ENCODE measurements around the gene CLEC4A. TPM values are rescaled to one million over a fixed set of nuclear protein-coding genes. Genes with fewer than 3 reads are reported as not detected.
"Not testable (repeated sequence)": the region's sequence is repeated elsewhere in the genome, so short reads cannot be mapped to it uniquely, and the experiment has no call there.

The CLEC4A gene
- total RNA-seq, 1 donor from 2014 or later = 1.5 TPM

GRCh38 chr12:8078916-8079315 is 44.5 kb upstream of the CLEC4A start:
- no peak for DNase-seq (ENCODE audit: low spot score in 2 of 2, unreplicated experiment in 2 of 2)
- Mint-ChIP-seq H3K36me3 (no peaks in the 10 kb centered on the region), H3K9me3 (no peaks in the 10 kb centered on the region), H3K27me3 (ENCODE audit: low read depth) (no peaks in the 10 kb centered on the region), H3K4me1 (peaks cover 40% of the 10 kb centered on the region), H3K4me3 (no peak overlapping the region), H3K27ac (no peak overlapping the region)
- TF ChIP-seq, protein P1, sequence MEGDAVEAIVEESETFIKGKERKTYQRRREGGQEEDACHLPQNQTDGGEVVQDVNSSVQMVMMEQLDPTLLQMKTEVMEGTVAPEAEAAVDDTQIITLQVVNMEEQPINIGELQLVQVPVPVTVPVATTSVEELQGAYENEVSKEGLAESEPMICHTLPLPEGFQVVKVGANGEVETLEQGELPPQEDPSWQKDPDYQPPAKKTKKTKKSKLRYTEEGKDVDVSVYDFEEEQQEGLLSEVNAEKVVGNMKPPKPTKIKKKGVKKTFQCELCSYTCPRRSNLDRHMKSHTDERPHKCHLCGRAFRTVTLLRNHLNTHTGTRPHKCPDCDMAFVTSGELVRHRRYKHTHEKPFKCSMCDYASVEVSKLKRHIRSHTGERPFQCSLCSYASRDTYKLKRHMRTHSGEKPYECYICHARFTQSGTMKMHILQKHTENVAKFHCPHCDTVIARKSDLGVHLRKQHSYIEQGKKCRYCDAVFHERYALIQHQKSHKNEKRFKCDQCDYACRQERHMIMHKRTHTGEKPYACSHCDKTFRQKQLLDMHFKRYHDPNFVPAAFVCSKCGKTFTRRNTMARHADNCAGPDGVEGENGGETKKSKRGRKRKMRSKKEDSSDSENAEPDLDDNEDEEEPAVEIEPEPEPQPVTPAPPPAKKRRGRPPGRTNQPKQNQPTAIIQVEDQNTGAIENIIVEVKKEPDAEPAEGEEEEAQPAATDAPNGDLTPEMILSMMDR (IDR thresholded peaks at IDR 0.05; ENCODE audit: unreplicated experiment) = no peak

GRCh38 chr12:8080120-8080519 is 43.3 kb upstream of the CLEC4A start:
- H3K27ac Mint-ChIP-seq = peak overlapping the region; percentile 54
- no peak for DNase-seq (ENCODE audit: low spot score in 2 of 2, unreplicated experiment in 2 of 2)
- H3K36me3 Mint-ChIP-seq = no peaks in the 10 kb centered on the region
- H3K4me3 Mint-ChIP-seq = peak overlapping the region; percentile 11
- no peaks in the 10 kb centered on the region for H3K9me3 Mint-ChIP-seq
- H3K4me1 Mint-ChIP-seq = peaks cover 48% of the 10 kb centered on the region
- TF ChIP-seq, protein P1 (IDR thresholded peaks at IDR 0.05; ENCODE audit: unreplicated experiment) = no peak
- no peaks in the 10 kb centered on the region for H3K27me3 Mint-ChIP-seq (ENCODE audit: low read depth)

DNA sequence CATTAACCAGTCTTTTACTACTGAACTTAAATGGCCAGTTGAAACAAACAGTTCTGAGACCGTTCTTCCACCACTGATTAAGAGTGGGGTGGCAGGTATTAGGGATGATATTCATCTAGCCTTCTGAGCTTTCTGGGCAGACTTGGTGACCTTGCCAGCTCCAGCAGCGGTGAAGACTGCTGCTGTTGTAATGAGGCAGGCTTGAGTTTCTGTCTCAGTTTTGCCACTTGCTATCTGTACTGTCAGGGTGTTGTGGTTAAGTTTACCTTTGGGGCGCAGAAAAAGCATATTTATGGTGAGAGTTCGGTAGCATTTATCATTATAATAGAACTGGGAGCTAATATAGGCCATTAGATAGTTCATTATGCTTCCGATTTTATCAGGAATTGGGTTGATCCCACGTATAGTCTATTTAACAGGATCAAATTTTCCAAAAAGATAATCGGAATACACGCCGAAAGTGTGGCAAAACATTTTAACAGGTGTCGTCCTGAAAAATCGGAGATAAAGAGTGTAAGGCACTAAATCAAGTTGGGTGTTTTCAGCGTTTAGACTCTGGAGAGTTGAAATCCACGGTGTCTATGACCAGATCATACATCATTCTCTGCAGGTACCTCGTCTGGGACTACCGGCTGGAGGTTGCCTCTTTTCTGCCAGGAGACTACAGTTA is 42.0 kb upstream of the CLEC4A start:
- TF ChIP-seq, protein P1 (IDR thresholded peaks at IDR 0.05; ENCODE audit: unreplicated experiment) = no peak
- no peaks in the 10 kb centered on the region for H3K27me3 Mint-ChIP-seq (ENCODE audit: low read depth)
- DNase-seq (ENCODE audit: low spot score in 2 of 2, unreplicated experiment in 2 of 2) = no peak
- peaks cover 2% of the 10 kb centered on the region for H3K36me3 Mint-ChIP-seq
- H3K27ac Mint-ChIP-seq = peak overlapping the region; percentile 96
- peaks cover 48% of the 10 kb centered on the region for H3K4me1 Mint-ChIP-seq
- no peaks in the 10 kb centered on the region for H3K9me3 Mint-ChIP-seq
- peak overlapping the region; percentile 94 for H3K4me3 Mint-ChIP-seq

DNA sequence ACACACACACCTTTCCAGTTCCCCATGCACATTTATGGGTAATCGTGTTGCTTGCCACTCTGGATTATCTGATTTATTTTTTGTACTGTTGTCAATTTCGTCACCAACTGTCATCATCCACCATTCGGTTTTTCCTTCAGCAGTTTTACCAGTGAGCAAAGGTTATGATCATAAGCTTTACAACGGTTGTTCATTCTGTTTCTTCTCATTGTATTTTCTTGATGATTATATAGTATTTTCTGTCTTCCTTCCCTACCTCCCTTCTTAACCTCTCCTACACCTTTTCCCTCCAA is 40.7 kb upstream of the CLEC4A start:
- Mint-ChIP-seq H3K4me3 (peak overlapping the region; percentile 94), H3K36me3 (peaks cover 2% of the 10 kb centered on the region), H3K9me3 (no peaks in the 10 kb centered on the region), H3K27ac (peak overlapping the region; percentile 96), H3K27me3 (ENCODE audit: low read depth) (no peaks in the 10 kb centered on the region), H3K4me1 (peaks cover 41% of the 10 kb centered on the region)
- no peak for DNase-seq (ENCODE audit: low spot score in 2 of 2, unreplicated experiment in 2 of 2)
- TF ChIP-seq, protein P1 (IDR thresholded peaks at IDR 0.05; ENCODE audit: unreplicated experiment) = no peak

DNA sequence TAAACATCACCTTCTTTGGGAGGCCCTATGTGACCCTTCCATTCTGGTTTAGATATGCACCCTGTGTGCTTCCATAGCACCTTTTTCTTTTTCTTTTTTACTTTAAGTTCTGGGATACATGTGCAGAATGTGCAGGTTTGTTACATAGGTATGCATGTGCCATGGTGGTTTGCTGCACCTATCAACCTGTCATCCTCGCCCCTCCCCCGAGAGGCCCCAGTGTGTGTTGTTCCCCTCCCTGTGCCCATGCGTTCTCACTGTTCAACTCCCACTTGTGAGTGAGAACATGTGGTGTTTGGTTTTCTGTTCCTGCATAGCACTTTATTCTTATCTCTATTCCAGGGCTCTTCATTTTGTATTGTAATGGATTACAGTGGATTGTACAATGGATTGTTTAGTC is 39.1 kb upstream of the CLEC4A start:
- H3K27me3 Mint-ChIP-seq (ENCODE audit: low read depth); DNase-seq (ENCODE audit: low spot score in 2 of 2, unreplicated experiment in 2 of 2); H3K36me3 Mint-ChIP-seq; H3K9me3 Mint-ChIP-seq: not testable (repeated sequence)
- peak overlapping the region; percentile 77 for H3K27ac Mint-ChIP-seq
- H3K4me1 Mint-ChIP-seq = peaks cover 35% of the 10 kb centered on the region
- peak overlapping the region; percentile 52 for H3K4me3 Mint-ChIP-seq

DNA sequence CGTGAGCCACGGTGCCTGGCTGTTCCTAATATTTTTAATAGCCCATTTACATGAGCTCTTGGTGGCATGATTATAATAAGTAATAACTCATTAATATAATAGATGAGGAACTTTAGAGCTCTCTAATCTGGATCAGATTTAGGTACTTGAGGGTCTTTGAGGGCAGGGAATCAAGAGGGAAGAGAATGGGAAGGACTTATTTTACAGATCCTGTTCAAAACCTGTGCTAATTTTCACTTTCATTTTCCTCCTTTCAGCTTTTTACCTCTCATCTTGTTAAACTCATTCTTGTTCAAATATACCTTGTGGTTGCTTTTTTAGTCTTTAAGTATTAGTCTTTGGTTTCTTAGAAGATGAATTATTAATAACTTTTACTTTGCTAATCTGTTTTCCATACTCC is 35.8 kb upstream of the CLEC4A start:
- Mint-ChIP-seq H3K9me3 (no peaks in the 10 kb centered on the region), H3K4me3 (no peak overlapping the region), H3K27me3 (ENCODE audit: low read depth) (no peaks in the 10 kb centered on the region), H3K27ac (no peak overlapping the region), H3K36me3 (peaks cover 13% of the 10 kb centered on the region), H3K4me1 (peaks cover 15% of the 10 kb centered on the region)
- no peak for DNase-seq (ENCODE audit: low spot score in 2 of 2, unreplicated experiment in 2 of 2)
- TF ChIP-seq, protein P1 (IDR thresholded peaks at IDR 0.05; ENCODE audit: unreplicated experiment) = no peak

All from mesothelial cell of epicardium (in vitro differentiated cells).